ENCODE results near the gene POTEG. TPM values are rescaled to one million over a fixed set of nuclear protein-coding genes. Genes with fewer than 3 reads are reported as not detected.
"Not testable (repeated sequence)": the region's sequence is repeated elsewhere in the genome, so short reads cannot be mapped to it uniquely, and the experiment has no call there.

POTEG gene
- 0.10 TPM for polyA plus RNA-seq (2012; ENCODE audit: low read depth, missing spikeins)

GRCh38 chr14:19434241-19434640 lies at the start of gene POTEG:
Gene POTEG, minus strand, starts transcription at chr14:19434341. Its CDS starts 52 bp downstream, at chr14:19434289.
- not testable (repeated sequence) for FAIRE-seq; DNase-seq (ENCODE audit: insufficient read length, low spot score)

DNA sequence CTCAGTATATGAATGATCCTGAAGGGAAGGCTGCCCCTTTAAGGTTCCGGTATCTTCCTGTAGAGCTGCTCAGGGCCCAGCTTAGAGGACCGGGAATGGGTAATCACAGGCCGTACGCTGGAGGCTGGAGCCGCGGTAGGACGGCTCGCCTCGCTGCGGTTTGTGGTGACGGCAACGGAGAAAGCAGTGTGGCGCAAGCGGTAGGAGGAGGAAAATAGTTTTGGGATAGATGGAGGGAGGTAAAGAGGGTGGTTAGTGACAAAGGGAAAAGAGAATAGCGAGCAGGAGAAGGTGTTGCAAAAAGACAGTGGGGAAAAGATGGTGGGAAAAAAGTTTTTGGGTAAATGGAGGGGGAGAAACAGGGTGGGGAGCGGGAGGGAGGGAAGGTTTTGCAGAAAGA lies 48.0 kb upstream of the POTEG start:
- not testable (repeated sequence) for DNase-seq (ENCODE audit: insufficient read length, low spot score); FAIRE-seq

DNA sequence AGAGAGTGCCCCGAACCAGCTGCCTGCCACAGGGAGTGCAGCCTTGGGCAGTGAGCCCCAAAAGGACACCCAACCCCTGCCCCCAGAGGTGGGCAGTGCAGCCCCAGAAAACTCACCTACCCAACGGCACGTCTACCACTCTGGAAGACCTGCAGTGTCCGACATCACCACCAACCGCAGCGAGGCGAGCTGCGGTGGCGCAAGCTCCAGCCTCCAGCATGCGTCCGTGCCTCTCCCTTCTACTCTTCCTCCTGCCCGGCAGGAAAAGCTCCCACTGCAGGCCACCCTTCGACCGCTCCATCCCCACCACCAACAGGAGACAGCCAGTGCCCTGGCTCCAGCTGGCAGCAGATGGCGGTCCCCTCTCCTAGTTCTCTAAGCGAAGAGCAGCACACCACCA lies 47.3 kb upstream of the POTEG start:
- not testable (repeated sequence) for DNase-seq (ENCODE audit: insufficient read length, low spot score); FAIRE-seq

GRCh38 chr14:19480491-19480890 lies 46.4 kb upstream of the POTEG start:
- not testable (repeated sequence) for DNase-seq (ENCODE audit: insufficient read length, low spot score); FAIRE-seq

DNA sequence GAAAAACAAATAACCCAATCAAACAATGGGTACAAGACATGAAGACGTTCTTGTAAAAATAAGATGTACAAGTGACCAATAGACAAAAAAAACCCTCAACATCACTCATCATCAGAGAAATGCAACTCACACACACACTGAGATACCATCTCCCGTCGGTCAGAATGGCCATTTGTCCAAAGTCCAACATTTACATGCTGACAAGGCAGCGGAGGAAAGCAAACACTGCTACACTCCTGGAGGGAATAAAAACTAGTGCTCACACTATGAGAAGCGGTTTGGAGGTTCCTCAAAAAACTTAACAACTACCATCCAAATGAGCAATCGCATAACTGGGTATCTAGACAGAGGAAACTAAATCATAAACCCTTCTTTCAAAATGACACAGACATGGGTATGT lies 11.6 kb upstream of the POTEG start:
- DNase-seq (ENCODE audit: insufficient read length, low spot score); FAIRE-seq: not testable (repeated sequence)

DNA sequence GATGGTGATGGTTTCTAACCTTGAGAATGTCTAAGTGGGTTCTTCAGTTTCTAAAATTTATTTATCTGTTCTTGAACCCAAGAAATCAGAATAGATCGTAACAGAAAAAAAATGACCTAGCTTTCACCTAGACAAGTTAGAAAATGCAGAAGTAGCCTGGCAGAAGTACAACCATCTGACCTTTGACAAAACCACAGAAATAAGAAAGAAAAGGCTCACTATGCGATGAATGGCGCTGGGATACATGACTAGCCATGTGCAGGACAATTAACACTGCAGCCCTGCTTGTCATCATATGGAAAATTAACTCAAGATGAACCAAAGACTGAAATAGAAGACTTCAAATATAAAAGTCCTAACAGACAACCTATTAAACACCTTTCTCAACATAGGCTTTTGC lies 5.7 kb upstream of the POTEG start:
- FAIRE-seq; DNase-seq (ENCODE audit: insufficient read length, low spot score): not testable (repeated sequence)

DNA sequence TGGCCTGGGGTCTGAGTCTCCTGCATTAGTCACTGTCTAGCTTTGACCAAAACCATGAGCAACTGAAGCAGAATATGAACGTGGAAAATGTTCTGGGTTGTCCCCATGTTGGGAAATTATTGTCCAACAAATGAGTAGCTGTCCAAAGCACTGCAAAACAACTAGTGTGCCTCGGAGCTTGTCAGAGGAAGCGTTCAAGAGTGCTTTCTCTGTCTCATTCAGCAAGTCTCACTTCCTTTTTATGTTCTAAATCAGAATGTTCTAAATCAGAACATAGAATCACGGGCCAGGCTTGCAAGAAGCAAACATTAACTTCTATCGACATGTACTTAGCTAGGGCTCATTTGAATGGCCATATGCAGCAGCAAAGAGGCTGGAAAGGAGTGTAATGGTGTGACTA lies 5.1 kb upstream of the POTEG start:
- FAIRE-seq; DNase-seq (ENCODE audit: insufficient read length, low spot score): not testable (repeated sequence)

DNA sequence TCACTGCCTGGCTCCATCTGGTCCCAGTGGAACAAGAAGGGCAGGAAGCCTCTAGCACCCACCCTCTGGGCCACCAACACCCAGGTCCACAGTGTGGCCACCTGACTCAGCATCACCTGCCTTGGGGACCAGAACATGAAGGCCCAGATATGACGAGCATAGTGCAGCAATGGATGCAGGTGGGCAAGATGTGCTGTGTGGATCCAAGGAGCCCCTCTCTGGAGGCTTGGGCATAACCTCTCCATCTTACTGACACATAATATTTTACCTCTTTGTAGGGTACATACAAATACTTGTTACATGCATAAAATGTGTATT lies 2.9 kb upstream of the POTEG start:
- not testable (repeated sequence) for FAIRE-seq

DNA sequence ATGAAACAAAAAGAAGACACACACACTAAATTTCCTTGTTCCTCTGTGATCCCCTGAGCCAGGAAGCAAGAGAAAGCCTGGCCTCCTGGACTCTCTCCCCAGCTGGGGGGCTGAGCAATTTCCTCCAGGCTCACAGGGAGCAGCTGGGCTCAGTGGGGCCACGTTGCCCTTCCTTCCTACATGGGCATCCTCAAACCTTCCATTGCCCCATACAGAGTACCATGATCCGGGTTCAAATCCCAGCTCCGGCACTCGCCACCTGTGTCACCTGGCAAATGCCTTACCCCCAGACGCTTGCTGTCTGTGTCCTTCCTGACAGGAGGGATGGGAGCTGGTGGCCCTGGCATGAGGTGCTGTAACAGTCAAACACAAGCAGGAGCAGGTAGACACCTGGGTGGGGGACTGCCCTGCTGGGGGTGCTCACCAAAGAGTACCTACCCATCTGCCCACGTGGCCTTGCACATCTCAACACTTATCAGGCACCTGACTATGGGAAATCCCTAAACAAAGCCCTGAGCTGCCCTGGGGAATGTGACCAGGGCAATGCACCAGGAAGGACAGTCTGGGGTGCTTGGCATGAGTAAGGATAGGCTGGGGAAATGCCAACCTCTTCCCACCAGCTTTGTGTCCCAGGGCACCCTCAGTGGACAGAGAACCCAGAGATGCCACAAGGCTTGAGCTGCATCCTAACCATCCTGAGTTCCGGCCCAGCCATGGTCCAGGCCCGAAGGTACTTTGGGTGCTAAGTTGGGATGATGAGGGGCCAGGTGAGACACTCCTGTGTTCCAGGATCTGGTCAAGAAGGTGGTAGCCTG lies 2.4 kb upstream of the POTEG start:
- not testable (repeated sequence) for DNase-seq (ENCODE audit: insufficient read length, low spot score); FAIRE-seq

More for the DNA sequence above, 2.9 kb upstream of the POTEG start:
- DNase-seq (ENCODE audit: insufficient read length, low spot score): not testable (repeated sequence)

GRCh38 chr14:19435852-19436251 lies 1.7 kb upstream of the POTEG start:
- FAIRE-seq; DNase-seq (ENCODE audit: insufficient read length, low spot score): not testable (repeated sequence)

DNA sequence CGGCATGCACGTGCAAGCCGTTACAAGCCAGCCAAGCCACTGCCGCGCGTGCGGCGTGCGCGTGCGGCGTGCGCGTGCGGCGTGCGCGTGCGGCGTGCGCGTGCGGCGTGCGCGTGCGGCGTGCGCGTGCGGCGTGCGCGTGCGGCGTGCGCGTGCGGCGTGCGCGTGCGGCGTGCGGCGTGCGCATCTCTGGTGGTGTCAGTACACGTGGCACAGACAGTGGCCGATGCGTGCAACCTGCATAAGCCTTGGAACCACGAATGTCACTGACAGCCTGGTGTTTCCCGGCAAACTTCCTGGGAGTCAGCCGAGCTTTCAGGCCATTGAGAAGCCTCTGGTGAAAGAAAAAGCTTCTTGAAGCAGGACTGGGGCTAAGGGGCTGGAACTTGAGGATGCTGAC lies 750 bp upstream of the POTEG start:
- not testable (repeated sequence) for DNase-seq (ENCODE audit: insufficient read length, low spot score); FAIRE-seq

DNA sequence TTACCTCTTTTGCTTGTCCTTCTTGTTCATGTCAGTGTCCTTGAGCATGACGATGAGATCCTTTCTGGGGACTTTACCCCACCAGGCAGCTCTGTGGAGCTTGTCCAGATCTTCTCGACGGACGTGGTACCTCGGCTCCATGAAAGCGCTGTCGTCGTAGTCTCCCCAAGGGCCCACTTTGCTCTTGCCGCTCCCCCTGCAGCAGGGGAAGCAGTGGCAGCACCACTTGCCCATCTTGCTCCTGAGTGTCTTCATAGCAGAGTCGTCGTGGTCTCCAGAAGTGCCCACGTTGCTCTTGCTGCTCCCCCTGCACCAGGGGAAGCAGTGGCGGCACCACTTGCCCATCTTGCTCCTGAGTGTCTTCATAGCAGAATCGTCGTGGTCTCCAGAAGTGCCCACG lies 376 bp downstream of the POTEG start:
- not testable (repeated sequence) for DNase-seq (ENCODE audit: insufficient read length, low spot score); FAIRE-seq

DNA sequence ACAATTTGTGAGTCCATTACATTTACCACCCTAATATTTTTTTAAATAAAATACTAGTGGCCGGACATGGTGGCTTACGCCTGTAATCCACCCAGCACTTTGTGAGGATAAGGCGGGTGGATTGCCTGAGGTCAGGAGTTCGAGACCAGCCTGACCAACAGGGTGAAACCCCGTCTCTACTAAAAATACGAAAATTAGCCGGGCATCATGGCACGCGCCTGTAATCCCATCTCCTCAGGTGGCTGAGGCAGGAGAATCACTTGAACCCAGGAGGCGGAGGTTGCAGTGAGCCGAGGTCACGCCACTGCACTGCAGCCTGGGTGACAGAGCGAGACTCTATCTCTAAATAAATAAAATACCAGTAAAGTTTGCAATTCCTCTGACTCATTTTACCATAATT lies 25.6 kb downstream of the POTEG start:
- not testable (repeated sequence) for FAIRE-seq; DNase-seq (ENCODE audit: insufficient read length, low spot score)

GRCh38 chr14:19402097-19402496 lies 32.0 kb downstream of the POTEG start:
- DNase-seq (ENCODE audit: insufficient read length, low spot score); FAIRE-seq: not testable (repeated sequence)

GRCh38 chr14:19394727-19395126 lies 39.4 kb downstream of the POTEG start:
- DNase-seq (ENCODE audit: insufficient read length, low spot score); FAIRE-seq: not testable (repeated sequence)

GRCh38 chr14:19390230-19390629 lies 43.9 kb downstream of the POTEG start:
- not testable (repeated sequence) for DNase-seq (ENCODE audit: insufficient read length, low spot score); FAIRE-seq

DNA sequence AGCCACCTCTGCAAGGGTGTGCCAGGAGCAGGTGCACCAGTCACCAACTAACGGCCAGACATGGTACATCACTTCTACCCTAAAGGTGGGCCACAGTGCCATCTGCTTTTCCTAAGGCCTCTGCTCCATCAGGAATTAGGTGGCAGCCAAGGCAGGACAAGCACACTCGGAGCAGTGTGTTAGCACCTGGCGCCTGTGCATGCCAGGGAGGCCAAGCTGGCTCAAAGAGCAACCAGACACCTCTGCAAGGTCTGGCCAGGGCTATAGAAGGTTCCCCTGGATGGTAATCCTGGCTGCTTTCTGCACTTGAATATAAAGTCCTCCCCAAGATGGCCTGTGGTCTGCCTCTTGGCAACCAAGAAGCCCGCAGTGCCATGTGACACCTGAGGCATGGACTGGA lies 45.4 kb downstream of the POTEG start:
- DNase-seq (ENCODE audit: insufficient read length, low spot score); FAIRE-seq: not testable (repeated sequence)

DNA sequence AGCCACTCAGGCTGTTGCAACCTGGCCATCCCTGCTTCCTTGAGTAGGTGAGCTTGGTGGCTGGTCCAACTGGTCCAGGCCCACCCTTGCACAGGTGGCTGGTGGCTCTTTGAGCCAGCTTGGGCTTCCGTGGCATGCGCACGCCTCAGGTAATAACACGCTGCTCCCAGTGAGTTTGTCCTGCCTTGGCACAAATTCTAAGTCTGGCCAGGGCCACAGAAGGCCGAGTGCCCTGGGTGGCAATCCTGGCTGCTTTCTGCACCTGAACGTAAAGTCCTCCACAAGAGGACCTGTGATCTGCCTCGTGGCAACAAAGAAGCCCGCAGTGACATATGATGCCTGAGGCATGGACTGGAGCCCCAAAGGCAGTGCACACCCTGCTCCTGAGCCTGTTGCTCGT lies 47.1 kb downstream of the POTEG start:
- not testable (repeated sequence) for FAIRE-seq; DNase-seq (ENCODE audit: insufficient read length, low spot score)

DNA sequence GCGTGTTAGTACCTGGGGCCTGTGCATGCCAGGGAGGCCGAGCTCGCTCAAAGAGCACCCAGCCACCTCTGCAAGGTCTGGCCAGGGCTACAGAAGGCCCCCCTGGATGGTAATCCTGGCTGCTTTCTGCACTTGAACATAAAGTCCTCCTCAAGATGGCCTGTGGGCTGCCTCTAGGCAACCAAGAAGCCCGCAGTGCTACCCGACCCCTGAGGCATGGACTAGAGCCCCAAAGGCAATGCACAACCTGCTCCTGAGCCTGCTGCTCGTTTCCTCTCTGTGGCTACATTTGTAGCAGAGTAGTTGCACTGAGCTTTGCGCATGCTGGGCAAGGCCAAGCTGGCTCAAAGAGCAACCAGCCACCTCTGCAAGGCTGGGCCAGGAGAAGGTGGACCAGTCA lies 47.8 kb downstream of the POTEG start:
- not testable (repeated sequence) for DNase-seq (ENCODE audit: insufficient read length, low spot score); FAIRE-seq

- not testable (repeated sequence) for FAIRE-seq
Measured at GRCh38 chr14:19384088-19384781, 49.9 kb downstream of the POTEG start.

More at GRCh38 chr14:19384088-19384781, 49.9 kb downstream of the POTEG start:
- DNase-seq (ENCODE audit: insufficient read length, low spot score): not testable (repeated sequence)
